Sigmoid colon (tissue), 4 donors: ENCODE results near the gene NTMT1.
A peak's percentile ranks its signal among the peaks of the same experiment; 100 is the strongest.

ENCODE experiments used
- EP300 ChIP-seq, 4 donors: sonication (generic); formaldehyde crosslinking; IDR thresholded peaks; one replicate each; pipeline ENCODE4 v1.6.1; 2017; ENCODE audit warnings: antibody characterized with exemption in 4 of 4
- POLR2A ChIP-seq, 2 donors: fragments of 450-650 bp; IDR thresholded peaks; one replicate each; pipeline ENCODE4 v1.6.1; 2016; ENCODE audit warnings: antibody characterized with exemption in 2 of 2, mild to moderate bottlenecking in 2 of 2, moderate library complexity in 2 of 2
- POLR2AphosphoS5 ChIP-seq, 4 donors: sonication (generic); formaldehyde crosslinking; IDR thresholded peaks; one replicate each; pipeline ENCODE4 v1.6.1; 2017; ENCODE audit warnings: antibody characterized with exemption in 4 of 4
- TF ChIP-seq, protein P1 (sequence below), 4 experiments: fragments of 450-650 bp in 3 of 4; fragments of 200-600 bp in 1 of 4; IDR thresholded peaks; one replicate each; pipeline ENCODE4 v1.5.1; 2016 to 2019; ENCODE audit warnings: antibody characterized with exemption in 4 of 4, mild to moderate bottlenecking in 3 of 4, moderate library complexity in 2 of 4

DNA sequence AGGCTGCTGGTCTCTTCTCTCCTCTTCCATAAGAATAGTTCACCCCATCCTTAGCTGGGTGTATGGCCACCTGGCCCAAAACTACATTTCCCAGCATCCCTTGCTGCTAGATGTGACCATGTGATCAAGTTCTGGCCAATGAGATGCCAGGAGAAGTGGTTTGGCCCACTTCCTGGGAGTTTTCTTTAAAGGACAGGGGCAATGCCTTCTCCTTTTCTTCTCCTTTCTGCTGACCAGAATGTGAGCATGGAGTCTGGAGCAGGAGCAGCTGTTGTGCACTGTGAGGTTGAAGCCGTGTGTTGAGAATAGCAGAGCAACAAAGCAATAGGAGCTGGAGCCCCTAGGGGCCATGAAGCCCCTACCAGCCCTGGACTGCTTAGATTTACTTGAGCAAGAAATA lies 41.8 kb upstream of the NTMT1 start:
- TF ChIP-seq, protein P1, sequence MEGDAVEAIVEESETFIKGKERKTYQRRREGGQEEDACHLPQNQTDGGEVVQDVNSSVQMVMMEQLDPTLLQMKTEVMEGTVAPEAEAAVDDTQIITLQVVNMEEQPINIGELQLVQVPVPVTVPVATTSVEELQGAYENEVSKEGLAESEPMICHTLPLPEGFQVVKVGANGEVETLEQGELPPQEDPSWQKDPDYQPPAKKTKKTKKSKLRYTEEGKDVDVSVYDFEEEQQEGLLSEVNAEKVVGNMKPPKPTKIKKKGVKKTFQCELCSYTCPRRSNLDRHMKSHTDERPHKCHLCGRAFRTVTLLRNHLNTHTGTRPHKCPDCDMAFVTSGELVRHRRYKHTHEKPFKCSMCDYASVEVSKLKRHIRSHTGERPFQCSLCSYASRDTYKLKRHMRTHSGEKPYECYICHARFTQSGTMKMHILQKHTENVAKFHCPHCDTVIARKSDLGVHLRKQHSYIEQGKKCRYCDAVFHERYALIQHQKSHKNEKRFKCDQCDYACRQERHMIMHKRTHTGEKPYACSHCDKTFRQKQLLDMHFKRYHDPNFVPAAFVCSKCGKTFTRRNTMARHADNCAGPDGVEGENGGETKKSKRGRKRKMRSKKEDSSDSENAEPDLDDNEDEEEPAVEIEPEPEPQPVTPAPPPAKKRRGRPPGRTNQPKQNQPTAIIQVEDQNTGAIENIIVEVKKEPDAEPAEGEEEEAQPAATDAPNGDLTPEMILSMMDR (IDR thresholded peaks at IDR 0.05): no peak
- TF ChIP-seq POLR2AphosphoS5 (IDR thresholded peaks at IDR 0.05) (peak in 1 of 4 donors; percentile 40), EP300 (IDR thresholded peaks at IDR 0.05) (no peak), POLR2A (IDR thresholded peaks at IDR 0.05) (no peak)
